LNCaP clone FGC (cell line): ENCODE data around the gene DPP4.

Experiments used
- DNase-seq: peaks from one replicate; pipeline ENCODE4 v3.0.0-alpha.2; 2011; ENCODE audit warnings: low read depth
- H3K4me3 ChIP-seq: 2 replicates; pipeline ENCODE4 v1.5.1; 2011; ENCODE audit warnings: mild to moderate bottlenecking, low read depth, low read length, control low read depth
- TF ChIP-seq, protein P1 (sequence below): IDR thresholded peaks from 2 replicates; pipeline ENCODE4 v1.5.1; 2012; ENCODE audit warnings: mild to moderate bottlenecking; ENCODE audit not compliant: control insufficient read depth, insufficient read depth; ENCODE audit errors: extremely low read depth

Gene DPP4

GRCh38 chr2:161943011-161943410 lies 131.0 kb downstream of the DPP4 start:
- no peak overlapping the region for H3K4me3 ChIP-seq
- no peak for DNase-seq
- TF ChIP-seq, protein P1, sequence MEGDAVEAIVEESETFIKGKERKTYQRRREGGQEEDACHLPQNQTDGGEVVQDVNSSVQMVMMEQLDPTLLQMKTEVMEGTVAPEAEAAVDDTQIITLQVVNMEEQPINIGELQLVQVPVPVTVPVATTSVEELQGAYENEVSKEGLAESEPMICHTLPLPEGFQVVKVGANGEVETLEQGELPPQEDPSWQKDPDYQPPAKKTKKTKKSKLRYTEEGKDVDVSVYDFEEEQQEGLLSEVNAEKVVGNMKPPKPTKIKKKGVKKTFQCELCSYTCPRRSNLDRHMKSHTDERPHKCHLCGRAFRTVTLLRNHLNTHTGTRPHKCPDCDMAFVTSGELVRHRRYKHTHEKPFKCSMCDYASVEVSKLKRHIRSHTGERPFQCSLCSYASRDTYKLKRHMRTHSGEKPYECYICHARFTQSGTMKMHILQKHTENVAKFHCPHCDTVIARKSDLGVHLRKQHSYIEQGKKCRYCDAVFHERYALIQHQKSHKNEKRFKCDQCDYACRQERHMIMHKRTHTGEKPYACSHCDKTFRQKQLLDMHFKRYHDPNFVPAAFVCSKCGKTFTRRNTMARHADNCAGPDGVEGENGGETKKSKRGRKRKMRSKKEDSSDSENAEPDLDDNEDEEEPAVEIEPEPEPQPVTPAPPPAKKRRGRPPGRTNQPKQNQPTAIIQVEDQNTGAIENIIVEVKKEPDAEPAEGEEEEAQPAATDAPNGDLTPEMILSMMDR = no peak
